Measurements from ENCODE around the gene STAU1. TPM values are rescaled to one million over a fixed set of nuclear protein-coding genes. Genes with fewer than 3 reads are reported as not detected.
"Not testable (repeated sequence)": the region's sequence is repeated elsewhere in the genome, so short reads cannot be mapped to it uniquely, and the experiment has no call there.

STAU1 gene
- total RNA-seq, 2 experiments from 2014 or later, result 50.6 to 54.4 TPM

- Mint-ChIP-seq H3K4me1 (ENCODE audit: low read depth) (no peaks in the 10 kb centered on the region), H3K9me3 (no peaks in the 10 kb centered on the region), H3K27ac (no peak overlapping the region), H3K4me3 (no peak overlapping the region), H3K36me3 (ENCODE audit: low read depth) (no peaks in the 10 kb centered on the region), H3K27me3 (ENCODE audit: low read depth) (no peaks in the 10 kb centered on the region)
- intact Hi-C loops (cut with micrococcal nuclease), result no loop called here
- CTCF ChIA-PET, result interaction anchor here (1.2 to 1.5 kb wide), 2 partner anchors 11 to 67 kb away, joined by 3 read pairs; partner anchors contain the start of gene STAU1
- no peak for DNase-seq
Observed at GRCh38 chr20:49199729-49200293, 11.7 kb upstream of the STAU1 start.

GRCh38 chr20:49192944-49193518 is 4.9 kb upstream of the STAU1 start:
- H3K4me1 Mint-ChIP-seq (ENCODE audit: low read depth); H3K36me3 Mint-ChIP-seq (ENCODE audit: low read depth); H3K27me3 Mint-ChIP-seq (ENCODE audit: low read depth); H3K9me3 Mint-ChIP-seq; H3K4me3 Mint-ChIP-seq; intact Hi-C loops (cut with micrococcal nuclease); DNase-seq; H3K27ac Mint-ChIP-seq: not testable (repeated sequence)
- CTCF ChIA-PET, result interaction anchor here (0.6 to 1.0 kb wide), 3 partner anchors 25 to 641 kb away, joined by 3 to 4 read pairs (median 3); no protein-coding TSS in a partner anchor

GRCh38 chr20:49187330-49187850 is 744 bp downstream of the STAU1 start:
- intact Hi-C loops (cut with micrococcal nuclease), result loop anchor here (1.0 to 5.0 kb wide), 3 partner anchors 27 to 141 kb away; partner anchors contain the start of gene CSE1L
- Mint-ChIP-seq H3K4me3 (peak overlapping the region; percentile 82), H3K27me3 (ENCODE audit: low read depth) (no peaks in the 10 kb centered on the region), H3K4me1 (ENCODE audit: low read depth) (peaks cover 43% of the 10 kb centered on the region), H3K27ac (peak overlapping the region; percentile 90), H3K36me3 (ENCODE audit: low read depth) (peaks cover 11% of the 10 kb centered on the region), H3K9me3 (no peaks in the 10 kb centered on the region)
- CTCF ChIA-PET, result interaction anchor here (0.8 to 3.3 kb wide), 3 partner anchors 20 to 54 kb away, joined by 3 to 16 read pairs (median 3); no protein-coding TSS in a partner anchor
- no peak for DNase-seq

GRCh38 chr20:49186535-49187329 is 1.4 kb downstream of the STAU1 start:
- intact Hi-C loops (cut with micrococcal nuclease), result loop anchor here (1.0 to 5.0 kb wide), 4 partner anchors 26 to 140 kb away; partner anchors contain the start of gene CSE1L
- CTCF ChIA-PET, result interaction anchor here (0.8 to 3.3 kb wide), 3 partner anchors 19 to 53 kb away, joined by 3 to 16 read pairs (median 3); no protein-coding TSS in a partner anchor
- Mint-ChIP-seq H3K27ac (peak overlapping the region; percentile 90), H3K36me3 (ENCODE audit: low read depth) (peaks cover 11% of the 10 kb centered on the region), H3K9me3 (no peaks in the 10 kb centered on the region), H3K4me3 (peak overlapping the region; percentile 82), H3K4me1 (ENCODE audit: low read depth) (peaks cover 49% of the 10 kb centered on the region), H3K27me3 (ENCODE audit: low read depth) (no peaks in the 10 kb centered on the region)
- DNase-seq, result peak; percentile 84

GRCh38 chr20:49185071-49185761 is 2.9 kb downstream of the STAU1 start:
- H3K36me3 Mint-ChIP-seq (ENCODE audit: low read depth), result peaks cover 11% of the 10 kb centered on the region
- intact Hi-C loops (cut with micrococcal nuclease), result loop anchor here (5.0 kb wide), 1 partner anchor 33 kb away; no protein-coding TSS in a partner anchor
- H3K4me1 Mint-ChIP-seq (ENCODE audit: low read depth), result peaks cover 63% of the 10 kb centered on the region
- peak overlapping the region; percentile 46 for H3K27ac Mint-ChIP-seq
- H3K4me3 Mint-ChIP-seq, result no peak overlapping the region
- CTCF ChIA-PET, result interaction anchor here (1.0 to 3.3 kb wide), 5 partner anchors 12 to 52 kb away, joined by 3 to 16 read pairs (median 5); no protein-coding TSS in a partner anchor
- no peaks in the 10 kb centered on the region for H3K27me3 Mint-ChIP-seq (ENCODE audit: low read depth)
- H3K9me3 Mint-ChIP-seq, result no peaks in the 10 kb centered on the region
- no peak for DNase-seq

GRCh38 chr20:49184691-49185070 is 3.5 kb downstream of the STAU1 start:
- H3K4me3 Mint-ChIP-seq, result no peak overlapping the region
- peaks cover 69% of the 10 kb centered on the region for H3K4me1 Mint-ChIP-seq (ENCODE audit: low read depth)
- no peaks in the 10 kb centered on the region for H3K27me3 Mint-ChIP-seq (ENCODE audit: low read depth)
- no peak overlapping the region for H3K27ac Mint-ChIP-seq
- CTCF ChIA-PET, result interaction anchor here (0.6 to 2.4 kb wide), 8 partner anchors 11 to 1324 kb away, joined by 3 to 12 read pairs (median 3); no protein-coding TSS in a partner anchor
- intact Hi-C loops (cut with micrococcal nuclease), result loop anchor here (5.0 kb wide), 1 partner anchor 32 kb away; no protein-coding TSS in a partner anchor
- H3K9me3 Mint-ChIP-seq, result no peaks in the 10 kb centered on the region
- DNase-seq, result no peak
- H3K36me3 Mint-ChIP-seq (ENCODE audit: low read depth), result peaks cover 11% of the 10 kb centered on the region

GRCh38 chr20:49184084-49184501 is 4.0 kb downstream of the STAU1 start:
- CTCF ChIA-PET, result interaction anchor here (0.6 to 2.4 kb wide), 6 partner anchors 23 to 1325 kb away, joined by 3 to 12 read pairs (median 3); no protein-coding TSS in a partner anchor
- Mint-ChIP-seq H3K36me3 (ENCODE audit: low read depth) (peaks cover 11% of the 10 kb centered on the region), H3K4me1 (ENCODE audit: low read depth) (peaks cover 74% of the 10 kb centered on the region)
- H3K27ac Mint-ChIP-seq; H3K27me3 Mint-ChIP-seq (ENCODE audit: low read depth); H3K9me3 Mint-ChIP-seq; intact Hi-C loops (cut with micrococcal nuclease); H3K4me3 Mint-ChIP-seq; DNase-seq: not testable (repeated sequence)

- CTCF ChIA-PET, result interaction anchor here (1.1 to 2.4 kb wide), 3 partner anchors 34 to 50 kb away, joined by 7 to 12 read pairs (median 10); no protein-coding TSS in a partner anchor
Observed at GRCh38 chr20:49183444-49183843, 4.7 kb downstream of the STAU1 start.

GRCh38 chr20:49181265-49181877 is 6.8 kb downstream of the STAU1 start:
- CTCF ChIA-PET, result interaction anchor here (0.9 to 1.6 kb wide), 3 partner anchors 33 to 195 kb away, joined by 4 to 9 read pairs (median 6); no protein-coding TSS in a partner anchor
- Mint-ChIP-seq H3K36me3 (ENCODE audit: low read depth) (peaks cover 15% of the 10 kb centered on the region), H3K27me3 (ENCODE audit: low read depth) (no peaks in the 10 kb centered on the region), H3K4me1 (ENCODE audit: low read depth) (peaks cover 76% of the 10 kb centered on the region), H3K27ac (no peak overlapping the region), H3K4me3 (no peak overlapping the region), H3K9me3 (no peaks in the 10 kb centered on the region)
- no peak for DNase-seq
- intact Hi-C loops (cut with micrococcal nuclease), result no loop called here

More at GRCh38 chr20:49183444-49183843, 4.7 kb downstream of the STAU1 start:
- Mint-ChIP-seq H3K4me1 (ENCODE audit: low read depth) (peaks cover 74% of the 10 kb centered on the region), H3K9me3 (no peaks in the 10 kb centered on the region), H3K36me3 (ENCODE audit: low read depth) (peaks cover 11% of the 10 kb centered on the region), H3K27me3 (ENCODE audit: low read depth) (no peaks in the 10 kb centered on the region), H3K4me3 (no peak overlapping the region), H3K27ac (no peak overlapping the region)
- intact Hi-C loops (cut with micrococcal nuclease), result no loop called here
- DNase-seq, result no peak

GRCh38 chr20:49179368-49180277 is 8.5 kb downstream of the STAU1 start:
- H3K4me3 Mint-ChIP-seq, result no peak overlapping the region
- DNase-seq, result no peak
- peaks cover 63% of the 10 kb centered on the region for H3K4me1 Mint-ChIP-seq (ENCODE audit: low read depth)
- CTCF ChIA-PET, result interaction anchor here (0.5 to 1.6 kb wide), 10 partner anchors 14 to 221 kb away, joined by 3 to 6 read pairs (median 3); no protein-coding TSS in a partner anchor
- intact Hi-C loops (cut with micrococcal nuclease), result no loop called here
- H3K36me3 Mint-ChIP-seq (ENCODE audit: low read depth), result peaks cover 9% of the 10 kb centered on the region
- H3K27me3 Mint-ChIP-seq (ENCODE audit: low read depth), result no peaks in the 10 kb centered on the region
- no peaks in the 10 kb centered on the region for H3K9me3 Mint-ChIP-seq
- peak overlapping the region; percentile 39 for H3K27ac Mint-ChIP-seq

Measured in activated naive CD4-positive, alpha-beta T cell treated with anti-CD3 and anti-CD28 coated beads for 36 hours (primary cell).